Uterus (tissue), 2 donors: ENCODE results near the gene LSAMP.

Source experiments
- CTCF ChIP-seq, 4 experiments: fragments of 200-600 bp in 2 of 4; fragments of 450-650 bp in 2 of 4; sonication (generic) in 2 of 4; IDR thresholded peaks; one replicate each; pipeline ENCODE4 v1.5.1; 2016 to 2019; ENCODE audit warnings: antibody characterized with exemption in 4 of 4, mild to moderate bottlenecking in 2 of 4, moderate library complexity in 1 of 4
- POLR2A ChIP-seq, 2 donors: fragments of 450-650 bp; IDR thresholded peaks; one replicate each; pipeline ENCODE4 v1.6.1; 2016; ENCODE audit warnings: antibody characterized with exemption in 2 of 2, mild to moderate bottlenecking in 1 of 2, moderate library complexity in 1 of 2

- TF ChIP-seq CTCF (IDR thresholded peaks at IDR 0.05), result no peak
- TF ChIP-seq POLR2A (IDR thresholded peaks at IDR 0.05), result no peak
Observed at GRCh38 chr3:116280130-116280740, 165.1 kb downstream of the LSAMP start.
